GM12878 (cell line): Measurements from ENCODE around the gene PDRG1. TPM values are rescaled to one million over a fixed set of nuclear protein-coding genes. Genes with fewer than 3 reads are reported as not detected.
A peak's percentile ranks its signal among the peaks of the same experiment; 100 is the strongest.

Experiments
- BCL11A ChIP-seq: IDR thresholded peaks from 2 replicates; pipeline ENCODE4 v1.6.1; 2011; ENCODE audit warnings: low read depth, low read length
- CREM ChIP-seq: IDR thresholded peaks from 2 replicates; pipeline ENCODE4 v1.6.1; 2014; ENCODE audit warnings: antibody characterized with exemption, low read depth
- DPF2 ChIP-seq: fragments of 450-650 bp; IDR thresholded peaks from 2 replicates; pipeline ENCODE4 v1.6.1; 2017; ENCODE audit warnings: mild to moderate bottlenecking
- GABPA ChIP-seq: IDR thresholded peaks from 2 replicates; pipeline ENCODE4 v1.6.1; 2014; ENCODE audit warnings: antibody characterized with exemption, low read depth, mild to moderate bottlenecking, inconsistent platforms
- HDAC2 ChIP-seq: fragments of 200-600 bp; sonication (generic); IDR thresholded peaks from 2 replicates; pipeline ENCODE4 v1.6.1; 2017
- KLF5 ChIP-seq: fragments of 450-650 bp; IDR thresholded peaks from 2 replicates; pipeline ENCODE4 v1.6.1; 2014; ENCODE audit warnings: mild to moderate bottlenecking; ENCODE audit not compliant: partially characterized antibody
- LARP7 ChIP-seq: fragments of 450-650 bp; IDR thresholded peaks from 2 replicates; pipeline ENCODE4 v1.6.1; 2017; ENCODE audit warnings: mild to moderate bottlenecking
- MLLT1 ChIP-seq: fragments of 450-650 bp; IDR thresholded peaks from 2 replicates; pipeline ENCODE4 v1.6.1; 2016; ENCODE audit warnings: mild to moderate bottlenecking
- NR2F1 ChIP-seq: fragments of 450-650 bp; conservative IDR thresholded peaks from 2 replicates; pipeline ENCODE4 v1.6.1; 2017; ENCODE audit warnings: mild to moderate bottlenecking
- PBX3 ChIP-seq: IDR thresholded peaks from 2 replicates; pipeline ENCODE4 v1.6.1; 2011; ENCODE audit warnings: mild to moderate bottlenecking, low read depth, low read length, moderate library complexity; ENCODE audit not compliant: insufficient replicate concordance
- POLR2A ChIP-seq: IDR thresholded peaks from 2 replicates; pipeline ENCODE4 v1.6.1; 2011; ENCODE audit warnings: low read depth, mild to moderate bottlenecking, low read length
- RB1 ChIP-seq: fragments of 450-650 bp; formaldehyde crosslinking; IDR thresholded peaks from 2 replicates; pipeline ENCODE4 v1.6.1; 2017; ENCODE audit warnings: mild to moderate bottlenecking, borderline replicate concordance
- RCOR1 ChIP-seq: conservative IDR thresholded peaks from 2 replicates; pipeline ENCODE4 v1.6.1; 2012; ENCODE audit warnings: low read depth, low read length, improper control_type of control experiment
- REST ChIP-seq: IDR thresholded peaks from 2 replicates; pipeline ENCODE4 v1.6.1; 2012; ENCODE audit warnings: mild to moderate bottlenecking, low read depth, low read length
- RUNX3 ChIP-seq: IDR thresholded peaks from 2 replicates; pipeline ENCODE4 v1.6.1; 2012; ENCODE audit warnings: low read length, inconsistent platforms
- SIN3A ChIP-seq: IDR thresholded peaks from 2 replicates; pipeline ENCODE4 v1.6.1; 2012; ENCODE audit warnings: low read depth, low read length, improper control_type of control experiment
- SREBF1 ChIP-seq: IDR thresholded peaks from 2 replicates; pipeline ENCODE4 v1.6.1; 2012; ENCODE audit warnings: mild to moderate bottlenecking, low read length
- USF2 ChIP-seq: IDR thresholded peaks from 2 replicates; pipeline ENCODE4 v1.6.1; 2011; ENCODE audit warnings: low read depth, low read length, improper control_type of control experiment, borderline replicate concordance
- ZBTB40 ChIP-seq: fragments of 450-650 bp; IDR thresholded peaks from 2 replicates; pipeline ENCODE4 v1.6.1; 2016; ENCODE audit warnings: mild to moderate bottlenecking, moderate library complexity, borderline replicate concordance
- polyA plus RNA-seq, 11 experiments: library from polyadenylated mRNA; depleted of rRNA in 4 of 11; unstranded in 6 of 11; stranded (reverse) in 5 of 11; fragments of >200 nt; fragmentation: Nextera tagmentation in 4 of 11; fragmentation: Illumina TruSeq in 1 of 11; extraction: Ambion mirVana in 4 of 11; extraction: Trizol in 1 of 11; gene quantifications; 1 replicate in 1 of 11; 2 replicates in 10 of 11; pipeline versions ENCODE4 v1.2.1 to v1.2.3, GENCODE V29; 2011 to 2016; ENCODE audit warnings: inconsistent platforms in 2 of 11, missing spikeins in 2 of 11, low read depth in 1 of 11
- total RNA-seq, 4 experiments: library from RNA; depleted of rRNA in 3 of 4; stranded (reverse); fragments of >200 nt in 3 of 4; fragmentation: Illumina TruSeq in 1 of 4; extraction: Trizol in 1 of 4; gene quantifications; 2 replicates each; pipeline versions ENCODE4 v1.2.1 to v1.2.3, GENCODE V29; 2013 to 2021

The PDRG1 gene
- total and polyA plus RNA-seq, 10 of the 15 experiments (the other 5 are each of a cell fraction or from before 2014, with no cell fraction given), result 11.1 to 55.8 (median 23.3) TPM

- TF ChIP-seq USF2 (no peak), RB1 (peak; percentile 55; the same call in 1 of the 2 replicates), GABPA (no peak), SREBF1 (peak; percentile 100), KLF5 (no peak), REST (peak; percentile 100), BCL11A (0 out of 2 replicates have a peak, but pooled peaks have one; percentile 17), RUNX3 (0 out of 2 replicates have a peak, but pooled peaks have one; percentile 15), LARP7 (0 out of 2 replicates have a peak, but pooled peaks have one; percentile 47), DPF2 (0 out of 2 replicates have a peak, but pooled peaks have one; percentile 16), MLLT1 (no peak), PBX3 (peak; percentile 7), SIN3A (peak; percentile 98), RCOR1 (peak; percentile 99), ZBTB40 (peak; percentile 88), NR2F1 (no peak), POLR2A (no peak), CREM (0 out of 2 replicates have a peak, but pooled peaks have one; percentile 35), HDAC2 (peak; percentile 88; the same call in 1 of the 2 replicates)
Observed at GRCh38 chr20:31968291-31969126, 16.7 kb upstream of the PDRG1 start (continued).
